PC-3 (cell line): ENCODE data around the gene UPB1. TPM values are rescaled to one million over a fixed set of nuclear protein-coding genes. Genes with fewer than 3 reads are reported as not detected.

Source experiments
- ATAC-seq: fragments of 200-7000 bp; cut with Tn5 transposase; 2 replicates; pipeline ENCODE4 v1.9.1; 2020; ENCODE audit warnings: mild to moderate bottlenecking, moderate library complexity
- BruUV-seq: library from RNA; stranded (reverse); fragments of 400-500 nt; replicated peaks from 2 replicates; lab custom pipeline; 2021; lab: Mats Ljungman, UMichigan
- CTCF ChIA-PET: fragments of 300-600 bp; sonication (Branson Sonifier 250); formaldehyde crosslinking; loops from one replicate; lab custom pipeline; 2022; ENCODE audit warnings: antibody characterized with exemption; lab: Charles Lee
- POLR2A ChIA-PET: fragments of 300-600 bp; sonication (Branson Sonifier 250); formaldehyde crosslinking; loops from one replicate; lab custom pipeline; 2022; ENCODE audit warnings: antibody characterized with exemption; ENCODE audit not compliant: unreplicated experiment; lab: Charles Lee
- DNase-seq: peaks from one replicate; pipeline ENCODE4 v3.0.0-alpha.2; 2015
- H2AFZ ChIP-seq: fragments of 300-600 bp; sonication (generic); 2 replicates; pipeline ENCODE4 v1.6.0; 2016; ENCODE audit warnings: antibody characterized with exemption, low read length
- H3F3A ChIP-seq: fragments of 300-600 bp; sonication (generic); one replicate; pipeline ENCODE4 v1.6.0; 2017; ENCODE audit warnings: antibody characterized with exemption, low read length, control low read depth, mild to moderate bottlenecking; ENCODE audit not compliant: unreplicated experiment
- H3K27ac ChIP-seq: fragments of 300-600 bp; sonication (generic); 2 replicates; pipeline ENCODE4 v1.5.1; 2016; ENCODE audit warnings: mild to moderate bottlenecking, low read length
- H3K27me3 ChIP-seq: fragments of 300-600 bp; sonication (generic); 2 replicates; pipeline ENCODE4 v1.6.1; 2016; ENCODE audit warnings: low read length, mixed read lengths
- H3K36me3 ChIP-seq: fragments of 300-600 bp; sonication (generic); 2 replicates; pipeline ENCODE4 v1.6.1; 2016; ENCODE audit warnings: low read depth, mixed run types, low read length, mixed read lengths
- H3K4me1 ChIP-seq: fragments of 300-600 bp; sonication (generic); 2 replicates; pipeline ENCODE4 v1.5.1; 2016; ENCODE audit warnings: low read length; ENCODE audit not compliant: insufficient read depth
- H3K4me2 ChIP-seq: fragments of 300-600 bp; sonication (generic); 2 replicates; pipeline ENCODE4 v1.6.0; 2016; ENCODE audit warnings: low read length
- H3K4me3 ChIP-seq: fragments of 300-600 bp; sonication (generic); 2 replicates; pipeline ENCODE4 v1.5.1; 2016; ENCODE audit warnings: mild to moderate bottlenecking, low read length, mixed read lengths
- H3K79me2 ChIP-seq: fragments of 300-600 bp; sonication (generic); 2 replicates; pipeline ENCODE4 v1.6.1; 2017; ENCODE audit warnings: low read length, mixed read lengths
- H3K9ac ChIP-seq: fragments of 300-600 bp; sonication (generic); 2 replicates; pipeline ENCODE4 v1.6.0; 2016; ENCODE audit warnings: mild to moderate bottlenecking, low read length
- H3K9me2 ChIP-seq: fragments of 300-600 bp; sonication (generic); replicated peaks from 2 replicates; pipeline ENCODE4 v1.6.1; 2016; ENCODE audit warnings: mixed run types, low read length, mixed read lengths
- H3K9me3 ChIP-seq: fragments of 300-600 bp; sonication (generic); 2 replicates; pipeline ENCODE4 v1.6.1; 2016; ENCODE audit warnings: low read length, mixed read lengths
- H4K20me1 ChIP-seq: fragments of 300-600 bp; sonication (generic); 2 replicates; pipeline ENCODE4 v1.6.1; 2016; ENCODE audit warnings: low read length, mixed read lengths
- CTCF ChIP-seq: fragments of 300-600 bp; sonication (generic); conservative IDR thresholded peaks from 2 replicates; pipeline ENCODE4 v1.5.1; 2017; ENCODE audit warnings: antibody characterized with exemption, low read depth, mild to moderate bottlenecking, low read length
- EZH2 ChIP-seq: fragments of 300-600 bp; sonication (generic); IDR thresholded peaks from one replicate; pipeline ENCODE4 v1.6.1; 2017; ENCODE audit warnings: antibody characterized with exemption, mild to moderate bottlenecking, low read length; ENCODE audit not compliant: unreplicated experiment
- EZH2phosphoT487 ChIP-seq: fragments of 300-600 bp; sonication (generic); IDR thresholded peaks from 2 replicates; pipeline ENCODE4 v1.6.1; 2018; ENCODE audit warnings: mild to moderate bottlenecking, antibody characterized with exemption, low read length, borderline replicate concordance
- intact Hi-C: fragments of 100-400 bp; cut with micrococcal nuclease; formaldehyde crosslinking; loops from 2 replicates; pipeline ENCODE4 v1.9.0; 2023
- total RNA-seq: library from RNA; depleted of rRNA; stranded (reverse); fragments of >200 nt; gene quantifications from 2 replicates; pipeline ENCODE4 v1.2.3, GENCODE V29; 2014

UPB1 gene
- total RNA-seq, 1 experiment from 2014 or later = 0.29 TPM

GRCh38 chr22:24535348-24535747, 40.2 kb downstream of the UPB1 start:
- H3K36me3 ChIP-seq = 0 out of 2 replicates have a peak, but pooled peaks cover 4% of the 10 kb centered on the region
- ATAC-seq = no peak

GRCh38 chr22:24536089-24536488, 41.0 kb downstream of the UPB1 start:
- H3K4me2 ChIP-seq = no peak overlapping the region
- H3K4me3 ChIP-seq = no peak overlapping the region
- ChIA-PET CTCF (interaction anchor here (0.6 kb wide), 1 partner anchor 107 kb away, joined by 3 read pairs; no protein-coding TSS in a partner anchor), POLR2A (no interaction called here)
- no peaks in the 10 kb centered on the region for H3K9me2 ChIP-seq
- intact Hi-C loops = no loop called here
- BruUV-seq = no TSS peak
- H3F3A ChIP-seq = no peaks in the 10 kb centered on the region
- H3K9ac ChIP-seq = no peak overlapping the region
- no peaks in the 10 kb centered on the region for H3K27me3 ChIP-seq
- DNase-seq (no peak), ATAC-seq (no peak)
- H3K9me3 ChIP-seq = no peaks in the 10 kb centered on the region
- H3K36me3 ChIP-seq = 0 out of 2 replicates have a peak, but pooled peaks cover 4% of the 10 kb centered on the region
- TF ChIP-seq CTCF (no peak), EZH2phosphoT487 (no peak), EZH2 (no peak)
- no peak overlapping the region for H2AFZ ChIP-seq
- no peaks in the 10 kb centered on the region for H3K4me1 ChIP-seq
- no peaks in the 10 kb centered on the region for H3K79me2 ChIP-seq
- H3K27ac ChIP-seq = no peak overlapping the region
- no peaks in the 10 kb centered on the region for H4K20me1 ChIP-seq

More at GRCh38 chr22:24535348-24535747, 40.2 kb downstream of the UPB1 start:
- Histone ChIP-seq H3F3A (no peaks in the 10 kb centered on the region), H3K27me3 (no peaks in the 10 kb centered on the region), H3K4me3 (no peak overlapping the region), H3K4me2 (no peak overlapping the region), H4K20me1 (no peaks in the 10 kb centered on the region), H3K9ac (no peak overlapping the region), H3K79me2 (no peaks in the 10 kb centered on the region), H3K9me2 (no peaks in the 10 kb centered on the region), H2AFZ (no peak overlapping the region), H3K9me3 (no peaks in the 10 kb centered on the region), H3K4me1 (no peaks in the 10 kb centered on the region), H3K27ac (no peak overlapping the region)
- CTCF ChIA-PET = interaction anchor here (0.6 kb wide), 1 partner anchor 106 kb away, joined by 3 read pairs; no protein-coding TSS in a partner anchor
- TF ChIP-seq EZH2 = no peak
- no peak for TF ChIP-seq CTCF
- TF ChIP-seq EZH2phosphoT487 = no peak
- POLR2A ChIA-PET = no interaction called here
- intact Hi-C loops = no loop called here
- BruUV-seq = no TSS peak
- no peak for DNase-seq

GRCh38 chr22:24540470-24540869, 45.3 kb downstream of the UPB1 start:
- ATAC-seq (no peak), DNase-seq (no peak)
- no peak for TF ChIP-seq EZH2phosphoT487
- TF ChIP-seq CTCF = no peak
- no peak for TF ChIP-seq EZH2
- Histone ChIP-seq H3K4me2 (no peak overlapping the region), H3K9me2 (no peaks in the 10 kb centered on the region), H4K20me1 (no peaks in the 10 kb centered on the region), H2AFZ (no peak overlapping the region), H3K9me3 (no peaks in the 10 kb centered on the region), H3K36me3 (peaks cover 8% of the 10 kb centered on the region; the same call in 1 of the 2 replicates), H3F3A (no peaks in the 10 kb centered on the region), H3K4me1 (no peaks in the 10 kb centered on the region), H3K79me2 (no peaks in the 10 kb centered on the region), H3K27ac (no peak overlapping the region), H3K4me3 (no peak overlapping the region), H3K9ac (no peak overlapping the region), H3K27me3 (no peaks in the 10 kb centered on the region)
- intact Hi-C loops = no loop called here
- ChIA-PET POLR2A (no interaction called here), CTCF (no interaction called here)
- BruUV-seq = TSS peak; percentile 43
